Activated naive CD8-positive, alpha-beta T cell (primary cell): Measurements from ENCODE around the gene NHERF2.

Experiments
- H3K27ac Mint-ChIP-seq: one replicate; pipeline ENCODE4 v1.8.0; 2021; ENCODE audit warnings: mixed read lengths
- H3K27me3 Mint-ChIP-seq: one replicate; pipeline ENCODE4 v1.8.0; 2021; ENCODE audit warnings: mixed read lengths
- H3K36me3 Mint-ChIP-seq: one replicate; pipeline ENCODE4 v1.8.0; 2021; ENCODE audit warnings: mixed read lengths
- H3K4me1 Mint-ChIP-seq: one replicate; pipeline ENCODE4 v1.8.0; 2021; ENCODE audit warnings: low read depth, mixed read lengths
- H3K4me3 Mint-ChIP-seq: one replicate; pipeline ENCODE4 v1.8.0; 2021; ENCODE audit warnings: mild to moderate bottlenecking, mixed read lengths
- H3K9me3 Mint-ChIP-seq: one replicate; pipeline ENCODE4 v1.8.0; 2021; ENCODE audit warnings: low read depth, mixed read lengths

The NHERF2 gene

DNA sequence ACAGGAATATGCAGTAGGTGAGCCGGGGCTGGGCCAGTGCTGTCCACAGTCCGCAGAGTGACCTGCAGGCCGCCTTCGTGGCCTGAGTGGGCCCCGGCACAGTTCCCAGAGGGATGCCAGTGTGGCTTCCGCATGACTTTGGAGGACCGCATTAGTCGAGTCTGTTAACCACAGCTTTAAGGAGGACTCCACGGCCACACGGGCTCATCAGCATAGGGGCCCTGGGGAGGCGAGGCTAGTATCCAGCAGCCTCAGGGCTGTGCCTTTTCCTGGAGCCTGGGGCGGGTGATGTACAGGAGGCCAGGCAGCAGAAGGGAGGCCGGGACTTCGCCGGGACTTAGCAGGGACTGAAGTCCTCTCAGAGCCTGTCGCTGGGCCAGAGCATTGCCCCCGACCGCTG, 34.3 kb downstream of the NHERF2 start:
- Mint-ChIP-seq H3K9me3 (no peaks in the 10 kb centered on the region), H3K36me3 (no peaks in the 10 kb centered on the region), H3K4me3 (no peak overlapping the region), H3K27ac (no peak overlapping the region), H3K4me1 (no peaks in the 10 kb centered on the region), H3K27me3 (no peaks in the 10 kb centered on the region)

- H3K9me3 Mint-ChIP-seq, result no peaks in the 10 kb centered on the region
Observed at GRCh38 chr16:2061526-2061925, 34.8 kb downstream of the NHERF2 start.

GRCh38 chr16:2062801-2063200, 36.1 kb downstream of the NHERF2 start:
- H3K9me3 Mint-ChIP-seq, result no peaks in the 10 kb centered on the region
- no peak overlapping the region for H3K4me3 Mint-ChIP-seq
- H3K4me1 Mint-ChIP-seq, result no peaks in the 10 kb centered on the region
- H3K27me3 Mint-ChIP-seq, result no peaks in the 10 kb centered on the region
- H3K27ac Mint-ChIP-seq, result no peak overlapping the region
- no peaks in the 10 kb centered on the region for H3K36me3 Mint-ChIP-seq

More at GRCh38 chr16:2061526-2061925, 34.8 kb downstream of the NHERF2 start:
- H3K36me3 Mint-ChIP-seq, result no peaks in the 10 kb centered on the region
- no peak overlapping the region for H3K4me3 Mint-ChIP-seq
- H3K27me3 Mint-ChIP-seq, result no peaks in the 10 kb centered on the region
- no peak overlapping the region for H3K27ac Mint-ChIP-seq
- no peaks in the 10 kb centered on the region for H3K4me1 Mint-ChIP-seq

- Mint-ChIP-seq H3K36me3 (no peaks in the 10 kb centered on the region), H3K9me3 (no peaks in the 10 kb centered on the region), H3K27ac (no peak overlapping the region), H3K4me1 (no peaks in the 10 kb centered on the region), H3K4me3 (no peak overlapping the region), H3K27me3 (no peaks in the 10 kb centered on the region)
Observed at GRCh38 chr16:2063861-2064260, 37.2 kb downstream of the NHERF2 start.

- Mint-ChIP-seq H3K4me3 (no peak overlapping the region), H3K27ac (no peak overlapping the region), H3K36me3 (no peaks in the 10 kb centered on the region), H3K27me3 (no peaks in the 10 kb centered on the region), H3K9me3 (no peaks in the 10 kb centered on the region), H3K4me1 (no peaks in the 10 kb centered on the region)
Observed at GRCh38 chr16:2064368-2064945, 37.8 kb downstream of the NHERF2 start.

DNA sequence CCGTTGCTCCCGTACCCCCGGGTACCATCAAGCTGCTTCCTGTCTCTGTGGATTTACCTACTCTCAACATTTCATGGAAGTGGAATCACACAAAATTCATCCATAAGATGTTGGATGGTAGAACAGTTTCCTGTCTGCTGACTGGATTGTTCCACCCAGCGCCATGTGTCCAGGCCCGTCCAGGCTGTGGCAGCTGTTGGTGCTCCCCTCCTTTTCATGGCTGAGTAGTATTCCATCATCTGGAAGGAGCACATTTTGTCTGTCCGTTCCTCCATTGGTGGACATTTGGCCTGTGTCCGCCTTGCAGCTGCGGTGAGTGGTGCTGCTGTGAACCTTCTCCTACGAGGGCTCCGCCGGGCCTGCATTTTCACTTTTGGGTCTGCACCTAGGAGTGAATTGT, 39.4 kb downstream of the NHERF2 start:
- Mint-ChIP-seq H3K9me3 (no peaks in the 10 kb centered on the region), H3K4me1 (no peaks in the 10 kb centered on the region), H3K27me3 (no peaks in the 10 kb centered on the region), H3K4me3 (no peak overlapping the region), H3K27ac (no peak overlapping the region), H3K36me3 (no peaks in the 10 kb centered on the region)

DNA sequence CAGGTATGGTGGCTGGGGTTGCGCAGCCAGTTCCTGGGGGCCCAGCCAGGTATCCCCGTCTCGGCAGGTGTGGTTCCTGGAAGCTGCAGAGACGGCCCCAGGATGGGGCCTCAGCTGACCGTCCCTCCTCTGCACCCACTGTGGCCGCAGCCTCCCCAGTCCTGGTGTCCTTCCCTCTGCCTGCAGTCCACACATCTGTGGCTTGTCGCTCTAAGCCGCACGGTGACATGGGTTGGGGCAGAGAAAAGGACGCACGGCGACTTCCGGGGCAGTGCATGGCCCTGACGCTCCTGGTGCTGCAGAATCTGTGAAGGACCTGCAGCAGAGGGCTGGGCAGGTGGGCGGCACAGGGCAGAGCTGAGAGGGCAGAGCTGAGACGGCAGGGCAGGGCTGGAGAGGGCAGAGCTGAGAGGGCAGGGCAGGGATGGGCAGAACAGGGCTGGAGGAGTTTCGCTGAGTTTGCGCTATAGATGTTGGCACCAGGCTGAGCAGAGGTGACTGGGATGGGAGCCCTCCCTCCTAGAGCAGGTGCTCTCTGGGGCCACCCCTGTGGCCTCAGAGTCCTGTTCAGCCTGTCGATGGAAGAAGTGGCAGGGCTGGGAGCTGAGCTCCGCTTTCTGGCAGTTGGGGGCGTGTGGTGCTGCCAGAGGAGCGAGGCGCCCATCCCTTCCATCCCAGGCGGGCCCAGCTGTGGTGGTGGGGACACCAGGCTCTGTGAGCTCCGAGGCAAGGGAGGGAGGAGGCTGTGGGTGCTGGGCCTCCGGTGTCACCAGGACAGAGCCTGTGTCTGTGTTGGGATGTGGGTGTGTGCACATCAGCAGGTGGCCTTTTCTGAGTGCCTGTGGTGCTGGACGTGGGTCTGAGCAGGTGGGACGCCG, 44.1 kb downstream of the NHERF2 start:
- no peak overlapping the region for H3K27ac Mint-ChIP-seq
- no peaks in the 10 kb centered on the region for H3K4me1 Mint-ChIP-seq

DNA sequence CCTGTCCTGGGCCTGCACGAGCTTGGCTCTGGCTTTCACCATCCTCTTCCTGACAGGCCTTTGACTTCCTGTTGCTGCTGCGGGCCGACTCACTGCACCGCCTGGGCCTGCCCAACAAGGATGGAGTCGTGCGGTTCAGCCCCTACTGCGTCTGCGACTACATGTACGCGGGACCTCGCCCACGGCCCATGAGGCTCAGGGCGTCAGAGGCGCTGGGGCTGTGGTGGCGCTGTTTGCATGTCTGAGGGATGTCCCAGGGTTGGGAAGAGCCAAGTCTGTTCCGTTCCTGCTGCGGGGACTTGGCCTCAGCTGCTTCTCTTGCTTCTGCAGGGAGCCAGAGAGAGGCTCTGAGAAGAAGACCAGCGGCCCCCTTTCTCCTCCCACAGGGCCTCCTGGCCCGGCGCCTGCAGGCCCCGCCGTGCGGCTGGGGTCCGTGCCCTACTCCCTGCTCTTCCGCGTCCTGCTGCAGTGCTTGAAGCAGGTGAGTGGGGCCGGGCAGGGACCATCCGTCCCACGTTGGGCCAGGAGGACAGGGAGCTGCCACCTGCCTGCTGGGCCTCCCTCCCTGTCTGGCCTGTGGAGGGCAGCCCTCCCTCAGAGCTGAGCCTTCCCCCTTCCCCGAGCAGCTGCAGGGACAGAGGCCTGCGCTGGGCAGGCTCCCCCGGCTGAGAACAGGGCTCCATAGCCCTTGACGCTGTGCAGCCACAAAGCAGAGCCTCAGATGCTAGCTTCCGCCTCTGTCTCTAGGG, 44.9 kb downstream of the NHERF2 start:
- Mint-ChIP-seq H3K4me1 (no peaks in the 10 kb centered on the region), H3K4me3 (no peak overlapping the region), H3K27me3 (no peaks in the 10 kb centered on the region), H3K36me3 (no peaks in the 10 kb centered on the region), H3K9me3 (no peaks in the 10 kb centered on the region), H3K27ac (no peak overlapping the region)

More for the DNA sequence above, 44.1 kb downstream of the NHERF2 start:
- Mint-ChIP-seq H3K36me3 (no peaks in the 10 kb centered on the region), H3K9me3 (no peaks in the 10 kb centered on the region), H3K4me3 (no peak overlapping the region), H3K27me3 (no peaks in the 10 kb centered on the region)

DNA sequence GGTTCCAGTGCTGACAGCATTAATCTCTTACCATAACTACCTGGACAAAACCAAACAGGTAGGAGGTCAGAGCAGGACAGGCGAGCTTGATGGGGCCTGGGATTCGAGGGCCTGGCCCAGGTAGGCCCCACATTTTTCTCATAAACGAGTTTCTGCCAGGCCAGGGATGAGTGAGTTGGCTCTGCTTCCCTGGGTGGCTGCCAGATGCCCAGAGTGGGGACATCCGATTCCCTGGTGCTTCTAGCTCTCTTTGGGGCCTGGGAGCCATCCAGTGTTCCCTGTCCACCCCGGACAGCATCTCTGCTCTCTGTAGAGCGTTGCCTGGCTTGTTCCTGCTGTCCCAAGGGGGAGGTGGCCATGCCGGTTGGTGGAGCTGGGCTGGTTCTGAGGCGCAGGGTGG, 46.2 kb downstream of the NHERF2 start:
- no peaks in the 10 kb centered on the region for H3K36me3 Mint-ChIP-seq
- no peak overlapping the region for H3K27ac Mint-ChIP-seq
- no peak overlapping the region for H3K4me3 Mint-ChIP-seq
- no peaks in the 10 kb centered on the region for H3K4me1 Mint-ChIP-seq
- H3K27me3 Mint-ChIP-seq, result no peaks in the 10 kb centered on the region
- no peaks in the 10 kb centered on the region for H3K9me3 Mint-ChIP-seq

DNA sequence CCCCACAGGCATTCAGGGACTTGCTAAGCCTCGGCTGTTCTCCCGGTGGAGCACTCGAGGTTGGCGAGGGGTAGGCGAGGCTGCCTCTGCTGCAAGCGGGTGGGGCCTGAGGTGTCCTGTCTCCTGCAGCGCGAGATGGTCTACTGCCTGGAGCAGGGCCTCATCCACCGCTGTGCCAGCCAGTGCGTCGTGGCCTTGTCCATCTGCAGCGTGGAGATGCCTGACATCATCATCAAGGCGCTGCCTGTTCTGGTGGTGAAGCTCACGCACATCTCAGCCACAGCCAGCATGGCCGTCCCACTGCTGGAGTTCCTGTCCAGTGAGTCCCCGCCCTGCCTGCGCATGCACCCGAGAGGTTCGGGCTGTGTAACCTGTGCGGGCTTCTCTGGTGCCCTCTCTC, 47.4 kb downstream of the NHERF2 start:
- H3K27ac Mint-ChIP-seq, result no peak overlapping the region
- no peaks in the 10 kb centered on the region for H3K27me3 Mint-ChIP-seq
- no peaks in the 10 kb centered on the region for H3K4me1 Mint-ChIP-seq
- no peaks in the 10 kb centered on the region for H3K9me3 Mint-ChIP-seq
- H3K4me3 Mint-ChIP-seq, result no peak overlapping the region
- H3K36me3 Mint-ChIP-seq, result no peaks in the 10 kb centered on the region

GRCh38 chr16:2075631-2076030, 48.9 kb downstream of the NHERF2 start:
- Mint-ChIP-seq H3K4me3 (no peak overlapping the region), H3K36me3 (no peaks in the 10 kb centered on the region), H3K4me1 (no peaks in the 10 kb centered on the region), H3K27ac (no peak overlapping the region), H3K27me3 (no peaks in the 10 kb centered on the region), H3K9me3 (no peaks in the 10 kb centered on the region)

DNA sequence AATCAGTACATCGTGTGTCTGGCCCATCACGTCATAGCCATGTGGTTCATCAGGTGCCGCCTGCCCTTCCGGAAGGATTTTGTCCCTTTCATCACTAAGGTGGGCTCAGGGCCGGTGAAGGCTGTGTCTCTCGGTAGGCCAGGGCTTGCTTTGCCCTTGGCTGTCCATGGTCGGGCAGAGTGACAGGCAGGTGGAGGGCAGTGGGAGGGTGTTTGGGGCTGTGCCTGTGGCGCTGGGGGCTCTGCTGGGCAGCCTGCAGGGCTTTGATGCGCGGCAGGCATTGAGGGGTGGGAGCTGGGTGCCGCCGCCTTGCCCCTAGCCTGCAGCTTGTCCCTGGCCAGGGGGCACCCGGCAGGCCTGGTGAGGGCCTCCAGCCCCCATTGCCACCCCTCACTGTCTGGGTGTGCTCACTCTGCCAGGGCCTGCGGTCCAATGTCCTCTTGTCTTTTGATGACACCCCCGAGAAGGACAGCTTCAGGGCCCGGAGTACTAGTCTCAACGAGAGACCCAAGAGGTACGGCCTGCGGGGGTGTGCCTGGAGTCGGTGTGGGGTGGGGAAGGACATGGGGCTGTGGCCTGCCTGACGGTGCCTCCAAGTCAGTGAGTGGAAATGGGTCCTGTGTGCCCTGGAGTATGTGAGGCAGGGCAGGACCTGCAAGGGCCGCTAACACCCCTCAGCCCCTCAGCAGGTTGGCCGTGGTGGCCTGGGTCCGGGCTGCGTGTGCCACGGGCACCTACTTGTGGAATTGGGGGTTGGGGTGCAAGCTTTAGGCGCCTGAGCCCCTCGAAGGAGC, 49.6 kb downstream of the NHERF2 start:
- H3K27me3 Mint-ChIP-seq, result no peaks in the 10 kb centered on the region
- no peaks in the 10 kb centered on the region for H3K4me1 Mint-ChIP-seq
- H3K27ac Mint-ChIP-seq, result no peak overlapping the region
- no peak overlapping the region for H3K4me3 Mint-ChIP-seq
- H3K36me3 Mint-ChIP-seq, result no peaks in the 10 kb centered on the region
- no peaks in the 10 kb centered on the region for H3K9me3 Mint-ChIP-seq

DNA sequence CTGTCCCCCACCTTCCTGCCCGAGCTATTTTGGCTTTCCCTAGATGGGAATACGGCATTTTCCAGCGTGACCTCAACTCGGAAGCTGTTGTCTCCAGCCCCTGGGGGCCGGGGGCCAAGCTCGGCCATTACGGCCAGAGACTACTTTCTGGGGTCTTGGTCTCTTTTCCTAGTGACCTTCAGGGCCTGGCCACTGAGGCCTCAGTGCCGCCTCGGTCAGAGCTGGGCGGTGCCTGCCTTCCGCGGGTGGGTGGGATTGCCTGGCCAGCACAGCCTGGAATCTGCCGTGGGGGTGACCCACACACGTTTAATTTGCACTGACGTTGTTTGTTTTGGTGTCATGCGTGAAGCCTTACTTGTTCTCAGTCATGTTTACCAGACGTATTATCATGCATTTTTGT, 50.3 kb downstream of the NHERF2 start:
- no peaks in the 10 kb centered on the region for H3K36me3 Mint-ChIP-seq

DNA sequence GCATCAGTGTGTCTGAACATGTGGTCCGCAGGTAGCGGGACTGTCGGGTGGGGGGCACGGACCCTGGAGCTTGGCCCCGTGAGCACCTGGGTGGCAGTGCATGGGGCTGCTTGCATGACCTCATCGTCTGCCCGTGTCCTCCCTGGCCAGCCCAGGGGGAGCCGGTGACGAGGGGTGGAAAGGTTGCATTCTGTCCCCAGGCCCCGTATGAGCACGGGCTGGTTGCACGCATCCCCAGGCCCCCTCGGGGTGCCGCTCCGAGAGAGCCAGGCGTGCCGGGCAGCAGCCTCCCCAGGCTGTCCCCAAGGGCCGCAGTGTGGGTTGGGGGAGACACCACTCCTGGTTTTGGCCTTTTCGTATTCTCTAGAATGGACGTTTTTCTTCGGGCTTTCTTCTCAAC, 51.0 kb downstream of the NHERF2 start:
- no peak overlapping the region for H3K27ac Mint-ChIP-seq
- H3K36me3 Mint-ChIP-seq, result no peaks in the 10 kb centered on the region
- no peaks in the 10 kb centered on the region for H3K4me1 Mint-ChIP-seq
- no peaks in the 10 kb centered on the region for H3K9me3 Mint-ChIP-seq
- H3K27me3 Mint-ChIP-seq, result no peaks in the 10 kb centered on the region
- no peak overlapping the region for H3K4me3 Mint-ChIP-seq

More for the DNA sequence above, 50.3 kb downstream of the NHERF2 start:
- no peaks in the 10 kb centered on the region for H3K9me3 Mint-ChIP-seq
- H3K27ac Mint-ChIP-seq, result no peak overlapping the region
- no peaks in the 10 kb centered on the region for H3K4me1 Mint-ChIP-seq
- no peak overlapping the region for H3K4me3 Mint-ChIP-seq
- H3K27me3 Mint-ChIP-seq, result no peaks in the 10 kb centered on the region

DNA sequence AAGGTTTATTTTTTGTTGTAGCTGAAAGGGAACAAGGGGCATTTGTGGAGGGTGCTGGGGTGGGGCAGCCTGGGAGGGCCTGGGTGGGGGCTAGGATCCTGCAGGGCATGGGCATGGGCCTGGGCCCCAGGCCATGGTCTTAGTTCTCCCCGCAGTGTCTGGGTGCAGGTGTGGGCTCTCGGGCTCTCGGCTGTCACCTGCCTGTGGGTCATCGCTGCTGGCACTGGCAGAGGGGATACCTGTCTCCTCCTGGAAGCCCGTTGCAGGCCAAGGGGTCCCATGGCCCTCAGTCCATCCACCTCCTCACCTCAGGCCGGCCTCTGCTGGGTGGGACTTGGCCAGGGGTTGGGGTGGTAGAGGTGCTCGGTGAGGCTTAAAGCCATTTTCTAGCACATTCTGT, 51.4 kb downstream of the NHERF2 start:
- Mint-ChIP-seq H3K4me1 (peaks cover 1% of the 10 kb centered on the region), H3K4me3 (no peak overlapping the region)

More for the DNA sequence above, 51.4 kb downstream of the NHERF2 start:
- Mint-ChIP-seq H3K9me3 (no peaks in the 10 kb centered on the region), H3K27ac (no peak overlapping the region), H3K27me3 (no peaks in the 10 kb centered on the region), H3K36me3 (no peaks in the 10 kb centered on the region)
